Medulla oblongata (tissue), 1 donor: ENCODE data around the gene GPR107.

Experiments used
- DNase-seq: peaks from one replicate; pipeline ENCODE4 v3.0.0-alpha.2; 2015; ENCODE audit errors: extremely low spot score

The GPR107 gene

GRCh38 chr9:130183133-130183762 lies 129.5 kb downstream of the GPR107 start:
- peak; percentile 42 for DNase-seq

- no peak for DNase-seq
Measured at GRCh38 chr9:130185017-130185416, 131.3 kb downstream of the GPR107 start.

- no peak for DNase-seq
Measured at GRCh38 chr9:130185490-130186031, 131.9 kb downstream of the GPR107 start.

- no peak for DNase-seq
Measured at GRCh38 chr9:130186051-130186450, 132.3 kb downstream of the GPR107 start.

- no peak for DNase-seq
Measured at GRCh38 chr9:130186839-130187522, 133.3 kb downstream of the GPR107 start.

GRCh38 chr9:130187523-130187846 lies 133.8 kb downstream of the GPR107 start:
- no peak for DNase-seq

GRCh38 chr9:130188860-130189481 lies 135.3 kb downstream of the GPR107 start:
- DNase-seq: no peak
